ENCODE results near the gene FCER2.

DNA sequence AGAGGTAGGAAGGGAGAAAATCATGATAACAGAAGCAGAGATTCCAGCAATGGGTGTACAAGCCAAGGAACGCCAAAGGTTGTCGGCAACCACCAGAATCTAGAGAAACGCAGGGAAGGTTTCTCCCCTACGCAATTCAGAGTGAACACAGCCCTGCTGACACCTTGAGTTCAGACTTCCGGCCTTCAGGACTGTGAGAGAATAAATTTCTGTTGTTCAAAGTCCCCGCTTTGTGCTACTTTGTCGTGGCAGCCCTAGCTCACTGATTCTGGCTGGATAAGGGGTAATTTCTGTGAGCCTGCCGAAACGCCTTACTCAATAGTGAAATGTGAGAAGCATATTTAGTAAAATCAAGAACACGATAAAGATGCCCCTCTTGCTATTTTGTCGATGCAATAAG lies 35.3 kb upstream of the FCER2 start:
- no peak for TF ChIP-seq RCOR1 (IDR thresholded peaks at IDR 0.05; ENCODE audit: low read depth, low read length)
- TF ChIP-seq, protein P1, sequence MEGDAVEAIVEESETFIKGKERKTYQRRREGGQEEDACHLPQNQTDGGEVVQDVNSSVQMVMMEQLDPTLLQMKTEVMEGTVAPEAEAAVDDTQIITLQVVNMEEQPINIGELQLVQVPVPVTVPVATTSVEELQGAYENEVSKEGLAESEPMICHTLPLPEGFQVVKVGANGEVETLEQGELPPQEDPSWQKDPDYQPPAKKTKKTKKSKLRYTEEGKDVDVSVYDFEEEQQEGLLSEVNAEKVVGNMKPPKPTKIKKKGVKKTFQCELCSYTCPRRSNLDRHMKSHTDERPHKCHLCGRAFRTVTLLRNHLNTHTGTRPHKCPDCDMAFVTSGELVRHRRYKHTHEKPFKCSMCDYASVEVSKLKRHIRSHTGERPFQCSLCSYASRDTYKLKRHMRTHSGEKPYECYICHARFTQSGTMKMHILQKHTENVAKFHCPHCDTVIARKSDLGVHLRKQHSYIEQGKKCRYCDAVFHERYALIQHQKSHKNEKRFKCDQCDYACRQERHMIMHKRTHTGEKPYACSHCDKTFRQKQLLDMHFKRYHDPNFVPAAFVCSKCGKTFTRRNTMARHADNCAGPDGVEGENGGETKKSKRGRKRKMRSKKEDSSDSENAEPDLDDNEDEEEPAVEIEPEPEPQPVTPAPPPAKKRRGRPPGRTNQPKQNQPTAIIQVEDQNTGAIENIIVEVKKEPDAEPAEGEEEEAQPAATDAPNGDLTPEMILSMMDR (IDR thresholded peaks at IDR 0.05) = no peak
- TF ChIP-seq MAZ (IDR thresholded peaks at IDR 0.05; ENCODE audit: borderline replicate concordance, low read depth, low read length) = no peak
- TF ChIP-seq ZSCAN20 (CRISPR knock-in tag; IDR thresholded peaks at IDR 0.05) = no peak
- TF ChIP-seq RAD21 (conservative IDR thresholded peaks at IDR 0.05 in 1 of 2, IDR thresholded peaks at IDR 0.05 in 1 of 2) = no peak
- no peak for TF ChIP-seq JUN (IDR thresholded peaks at IDR 0.05)
- TF ChIP-seq CEBPB (IDR thresholded peaks at IDR 0.05) = no peak
- no peak for TF ChIP-seq EP300 (IDR thresholded peaks at IDR 0.05)
- no peak for TF ChIP-seq POLR2A (IDR thresholded peaks at IDR 0.05; ENCODE audit: low read length)
- TF ChIP-seq POLR2AphosphoS2 (conservative IDR thresholded peaks at IDR 0.05; ENCODE audit: low read length) = no peak
